ENCODE results near the gene STXBP5. TPM values are rescaled to one million over a fixed set of nuclear protein-coding genes. Genes with fewer than 3 reads are reported as not detected.

STXBP5 gene
- total RNA-seq, 2 donors from 2014 or later: 45.8 to 52.3 TPM

- no peaks in the 10 kb centered on the region for H3K9me3 ChIP-seq
- H3K4me3 ChIP-seq: no peak overlapping the region
- TF ChIP-seq, protein P1, sequence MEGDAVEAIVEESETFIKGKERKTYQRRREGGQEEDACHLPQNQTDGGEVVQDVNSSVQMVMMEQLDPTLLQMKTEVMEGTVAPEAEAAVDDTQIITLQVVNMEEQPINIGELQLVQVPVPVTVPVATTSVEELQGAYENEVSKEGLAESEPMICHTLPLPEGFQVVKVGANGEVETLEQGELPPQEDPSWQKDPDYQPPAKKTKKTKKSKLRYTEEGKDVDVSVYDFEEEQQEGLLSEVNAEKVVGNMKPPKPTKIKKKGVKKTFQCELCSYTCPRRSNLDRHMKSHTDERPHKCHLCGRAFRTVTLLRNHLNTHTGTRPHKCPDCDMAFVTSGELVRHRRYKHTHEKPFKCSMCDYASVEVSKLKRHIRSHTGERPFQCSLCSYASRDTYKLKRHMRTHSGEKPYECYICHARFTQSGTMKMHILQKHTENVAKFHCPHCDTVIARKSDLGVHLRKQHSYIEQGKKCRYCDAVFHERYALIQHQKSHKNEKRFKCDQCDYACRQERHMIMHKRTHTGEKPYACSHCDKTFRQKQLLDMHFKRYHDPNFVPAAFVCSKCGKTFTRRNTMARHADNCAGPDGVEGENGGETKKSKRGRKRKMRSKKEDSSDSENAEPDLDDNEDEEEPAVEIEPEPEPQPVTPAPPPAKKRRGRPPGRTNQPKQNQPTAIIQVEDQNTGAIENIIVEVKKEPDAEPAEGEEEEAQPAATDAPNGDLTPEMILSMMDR (IDR thresholded peaks at IDR 0.05): no peak
- no peaks in the 10 kb centered on the region for H3K27me3 ChIP-seq
- no peaks in the 10 kb centered on the region for H3K36me3 ChIP-seq
- no peaks in the 10 kb centered on the region for H3K4me1 ChIP-seq
- intact Hi-C loops (cut with DNase I): no loop called here
- no peak for DNase-seq
- H3K27ac ChIP-seq: no peak overlapping the region
- H3K9ac ChIP-seq (ENCODE audit: low read depth in 2 of 2, low read length in 2 of 2): no peak overlapping the region
Measured at GRCh38 chr6:147211831-147212230, 7.6 kb downstream of the STXBP5 start.

DNA sequence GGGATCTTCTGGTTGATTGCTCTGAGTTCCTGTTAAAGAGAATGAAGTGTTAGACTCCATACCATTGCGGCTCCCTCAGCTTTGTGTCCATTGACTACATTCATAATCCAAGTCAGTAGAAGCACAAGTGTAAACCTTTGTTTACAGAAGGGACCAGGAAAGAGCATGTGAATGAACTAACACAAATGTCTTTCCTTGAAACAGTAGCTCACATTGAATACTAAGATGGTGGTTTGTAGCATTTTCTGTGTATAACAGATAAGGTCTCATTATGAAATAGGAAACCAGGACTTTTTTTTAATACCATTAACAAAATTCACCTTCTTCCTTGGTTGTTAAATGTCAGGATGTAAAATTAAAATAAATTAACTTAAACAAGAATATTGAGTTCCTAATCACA, 8.4 kb downstream of the STXBP5 start:
- TF ChIP-seq, protein P1 (IDR thresholded peaks at IDR 0.05): no peak
- Histone ChIP-seq H3K9me3 (no peaks in the 10 kb centered on the region), H3K4me1 (no peaks in the 10 kb centered on the region), H3K36me3 (no peaks in the 10 kb centered on the region), H3K27ac (no peak overlapping the region), H3K9ac (ENCODE audit: low read depth in 2 of 2, low read length in 2 of 2) (no peak overlapping the region), H3K4me3 (no peak overlapping the region), H3K27me3 (no peaks in the 10 kb centered on the region)
- no peak for DNase-seq
- intact Hi-C loops (cut with DNase I): no loop called here

- Histone ChIP-seq H3K4me1 (no peaks in the 10 kb centered on the region), H3K9ac (ENCODE audit: low read depth in 2 of 2, low read length in 2 of 2) (no peak overlapping the region), H3K27ac (no peak overlapping the region), H3K27me3 (no peaks in the 10 kb centered on the region), H3K9me3 (no peaks in the 10 kb centered on the region), H3K4me3 (no peak overlapping the region), H3K36me3 (no peaks in the 10 kb centered on the region)
- no peak for DNase-seq
- TF ChIP-seq, protein P1 (IDR thresholded peaks at IDR 0.05): no peak
- intact Hi-C loops (cut with DNase I): no loop called here
Measured at GRCh38 chr6:147213772-147214171, 9.6 kb downstream of the STXBP5 start.

GRCh38 chr6:147214248-147215227, 10.3 kb downstream of the STXBP5 start:
- intact Hi-C loops (cut with DNase I): no loop called here
- TF ChIP-seq, protein P1 (IDR thresholded peaks at IDR 0.05): no peak

GRCh38 chr6:147216915-147217314, 12.7 kb downstream of the STXBP5 start:
- no peaks in the 10 kb centered on the region for H3K4me1 ChIP-seq
- no peaks in the 10 kb centered on the region for H3K27me3 ChIP-seq
- intact Hi-C loops (cut with DNase I): no loop called here
- no peak overlapping the region for H3K9ac ChIP-seq (ENCODE audit: low read depth in 2 of 2, low read length in 2 of 2)
- TF ChIP-seq, protein P1 (IDR thresholded peaks at IDR 0.05): no peak
- DNase-seq: no peak
- no peak overlapping the region for H3K4me3 ChIP-seq
- H3K36me3 ChIP-seq: no peaks in the 10 kb centered on the region
- H3K9me3 ChIP-seq: no peaks in the 10 kb centered on the region
- no peak overlapping the region for H3K27ac ChIP-seq

More at GRCh38 chr6:147214248-147215227, 10.3 kb downstream of the STXBP5 start:
- no peaks in the 10 kb centered on the region for H3K9me3 ChIP-seq
- no peaks in the 10 kb centered on the region for H3K4me1 ChIP-seq
- no peak for DNase-seq
- H3K4me3 ChIP-seq: no peak overlapping the region
- H3K27me3 ChIP-seq: no peaks in the 10 kb centered on the region
- no peak overlapping the region for H3K27ac ChIP-seq
- H3K36me3 ChIP-seq: no peaks in the 10 kb centered on the region
- no peak overlapping the region for H3K9ac ChIP-seq (ENCODE audit: low read depth in 2 of 2, low read length in 2 of 2)

Measured in colonic mucosa (tissue), 4 donors.